Mesendoderm (in vitro differentiated cells): ENCODE measurements around the gene IQSEC1.

Experiments
- DNase-seq: peaks from one replicate; pipeline ENCODE4 v3.0.0; 2013
- H2AK5ac ChIP-seq: 2 replicates; pipeline ENCODE4 v1.6.1; 2013; ENCODE audit warnings: low read length, inconsistent platforms
- H2BK120ac ChIP-seq: 2 replicates; pipeline ENCODE4 v1.6.1; 2013; ENCODE audit warnings: low read depth, mild to moderate bottlenecking, low read length, moderate library complexity, mixed read lengths
- H2BK15ac ChIP-seq: replicated peaks from 2 replicates; pipeline ENCODE4 v1.6.1; 2013; ENCODE audit warnings: low read depth, mild to moderate bottlenecking, moderate library complexity
- H2BK5ac ChIP-seq: 2 replicates; pipeline ENCODE4 v1.6.1; 2013; ENCODE audit warnings: low read length, inconsistent platforms
- H3K18ac ChIP-seq: 2 replicates; pipeline ENCODE4 v1.6.1; 2013; ENCODE audit warnings: mild to moderate bottlenecking, low read length, mixed read lengths
- H3K23ac ChIP-seq: one replicate; pipeline ENCODE4 v1.6.1; 2013; ENCODE audit warnings: low read length
- H3K27ac ChIP-seq: 2 replicates; pipeline ENCODE4 v1.5.1; 2013; ENCODE audit warnings: low read depth, mild to moderate bottlenecking, inconsistent platforms, low read length, moderate library complexity
- H3K27me3 ChIP-seq: 2 replicates; pipeline ENCODE4 v1.6.1; 2013; ENCODE audit warnings: low read length, control low read depth, mild to moderate bottlenecking, inconsistent platforms; ENCODE audit not compliant: insufficient read depth, poor library complexity
- H3K36me3 ChIP-seq: 2 replicates; pipeline ENCODE4 v1.6.1; 2013; ENCODE audit warnings: low read length, inconsistent platforms; ENCODE audit not compliant: control insufficient read depth, insufficient read depth
- H3K4ac ChIP-seq: one replicate; pipeline ENCODE4 v1.6.1; 2013; ENCODE audit warnings: low read depth, mild to moderate bottlenecking, low read length, moderate library complexity
- H3K4me1 ChIP-seq: 2 replicates; pipeline ENCODE4 v1.6.1; 2013; ENCODE audit warnings: low read depth, low read length, inconsistent platforms; ENCODE audit not compliant: control insufficient read depth
- H3K4me2 ChIP-seq: 2 replicates; pipeline ENCODE4 v1.6.1; 2013; ENCODE audit warnings: low read length
- H3K4me3 ChIP-seq: 2 replicates; pipeline ENCODE4 v1.5.1; 2013; ENCODE audit warnings: mild to moderate bottlenecking, low read length
- H3K56ac ChIP-seq: one replicate; pipeline ENCODE4 v1.6.1; 2013; ENCODE audit warnings: low read length
- H3K79me1 ChIP-seq: 2 replicates; pipeline ENCODE4 v1.6.1; 2013; ENCODE audit warnings: low read length, inconsistent platforms
- H3K79me2 ChIP-seq: 2 replicates; pipeline ENCODE4 v1.6.1; 2013; ENCODE audit warnings: mild to moderate bottlenecking, low read length; ENCODE audit not compliant: control insufficient read depth, insufficient read depth
- H3K9ac ChIP-seq: 2 replicates; pipeline ENCODE4 v1.6.1; 2013; ENCODE audit warnings: low read length, inconsistent platforms
- H4K5ac ChIP-seq: one replicate; pipeline ENCODE4 v1.6.1; 2013; ENCODE audit warnings: low read length
- H4K8ac ChIP-seq: one replicate; pipeline ENCODE4 v1.6.1; 2013; ENCODE audit warnings: low read depth, mild to moderate bottlenecking, control low read depth, low read length, moderate library complexity
- WGBS: extraction: QIAGEN DNeasy Blood & Tissue Kit; methylation state at CpG from one replicate; pipeline ENCODE4 v1.1.7; 2013; ENCODE audit warnings: low lambda C conversion rate, missing lambda C conversion rate; ENCODE audit not compliant: insufficient coverage; ENCODE audit errors: extremely low coverage; 5-methylcytosine and 5-hydroxymethylcytosine counted together

The IQSEC1 gene

DNA sequence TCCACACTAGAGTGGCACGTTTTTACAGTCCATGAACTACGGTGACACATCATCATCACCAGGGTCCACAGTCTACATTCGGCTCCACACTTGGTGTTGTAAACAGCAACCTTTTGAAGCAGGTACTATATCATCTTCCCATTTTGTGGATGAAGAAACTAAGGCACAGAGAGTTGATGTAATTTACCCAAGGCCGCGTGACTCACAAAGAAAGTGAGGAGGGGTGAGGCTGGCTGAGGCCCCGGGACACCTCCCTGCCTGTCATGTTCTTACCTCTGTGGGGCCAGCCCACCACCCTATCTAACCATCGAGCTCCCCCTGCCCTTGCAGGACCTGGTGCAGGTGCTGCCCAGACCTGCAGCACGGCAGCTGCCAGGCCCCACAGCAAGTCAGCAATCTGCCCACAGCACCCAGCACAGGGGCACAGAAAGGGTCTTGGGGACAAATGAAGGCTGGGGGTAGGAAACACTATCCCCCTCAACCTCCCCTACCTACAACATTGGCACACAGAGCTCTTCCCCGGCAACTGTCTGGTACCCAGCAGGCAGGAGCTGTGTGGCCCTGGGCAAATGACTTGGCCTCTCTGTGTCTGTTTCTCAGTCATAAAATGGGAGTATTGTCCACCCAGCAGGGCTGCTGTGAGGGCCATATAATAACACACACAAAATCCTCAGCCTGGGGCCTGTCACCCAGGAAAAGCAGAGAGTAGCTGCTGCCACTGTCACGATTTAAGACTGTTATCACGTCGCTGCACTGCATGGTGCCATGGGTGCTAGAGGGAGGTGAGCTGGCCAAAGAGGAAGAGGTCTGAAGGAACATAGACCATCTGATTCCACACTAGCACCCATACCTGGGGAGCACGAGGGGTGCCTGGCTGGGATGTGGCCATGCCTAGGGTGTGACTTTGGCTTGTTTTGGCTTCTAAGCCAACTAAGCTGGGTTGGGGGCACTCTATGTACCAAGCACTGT, 115.1 kb downstream of the IQSEC1 start:
- H2BK15ac ChIP-seq, result no peak overlapping the region
- H3K4me1 ChIP-seq, result peaks cover 10% of the 10 kb centered on the region
- H3K4me2 ChIP-seq, result no peak overlapping the region
- H2BK120ac ChIP-seq, result no peak overlapping the region
- H3K4ac ChIP-seq, result no peak overlapping the region
- no peak overlapping the region for H3K9ac ChIP-seq
- H3K4me3 ChIP-seq, result no peak overlapping the region
- no peak overlapping the region for H3K56ac ChIP-seq
- H3K27ac ChIP-seq, result no peak overlapping the region
- H3K27me3 ChIP-seq, result no peaks in the 10 kb centered on the region
- no peaks in the 10 kb centered on the region for H3K36me3 ChIP-seq
- H3K18ac ChIP-seq, result no peak overlapping the region
- H2BK5ac ChIP-seq, result no peak overlapping the region
- peaks cover 35% of the 10 kb centered on the region for H3K79me1 ChIP-seq
- H2AK5ac ChIP-seq, result no peak overlapping the region
- no peak overlapping the region for H4K5ac ChIP-seq
- no peak overlapping the region for H4K8ac ChIP-seq
- no peak for DNase-seq
- H3K79me2 ChIP-seq, result peaks cover 18% of the 10 kb centered on the region
- H3K23ac ChIP-seq, result no peak overlapping the region
- no CpG with 5 or more reads among the region's 13 CpGs for WGBS

DNA sequence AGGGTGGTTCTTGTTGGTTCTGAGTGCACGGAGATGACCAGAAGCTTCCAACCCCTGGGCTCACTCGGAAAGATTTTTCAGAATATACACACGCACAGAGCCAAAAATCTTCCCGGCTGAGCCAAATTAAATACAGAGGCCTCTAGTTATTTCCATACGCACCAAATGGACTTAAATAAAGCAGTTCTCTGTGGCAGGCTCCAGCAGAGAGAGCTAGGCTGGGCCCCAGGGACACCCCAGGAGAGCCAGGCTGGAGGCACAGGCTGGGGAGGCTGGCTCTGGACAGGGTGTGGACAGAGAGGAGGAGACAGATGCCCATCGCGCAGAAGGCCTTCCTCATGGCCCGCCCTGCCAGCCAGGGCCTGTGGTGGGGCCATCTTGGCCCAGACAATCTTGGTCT, 115.9 kb downstream of the IQSEC1 start:
- H2BK120ac ChIP-seq, result no peak overlapping the region
- no peak overlapping the region for H3K4me3 ChIP-seq
- no peak overlapping the region for H3K4me2 ChIP-seq
- H3K23ac ChIP-seq, result no peak overlapping the region
- no CpG with 5 or more reads among the region's 8 CpGs for WGBS
- no peak overlapping the region for H3K18ac ChIP-seq
- H3K4me1 ChIP-seq, result peaks cover 10% of the 10 kb centered on the region
- H2AK5ac ChIP-seq, result no peak overlapping the region
- H3K79me1 ChIP-seq, result peaks cover 33% of the 10 kb centered on the region
- H3K4ac ChIP-seq, result no peak overlapping the region
- H3K56ac ChIP-seq, result no peak overlapping the region
- H3K79me2 ChIP-seq, result peaks cover 15% of the 10 kb centered on the region
- no peaks in the 10 kb centered on the region for H3K36me3 ChIP-seq
- H4K8ac ChIP-seq, result no peak overlapping the region
- no peak overlapping the region for H2BK5ac ChIP-seq
- H3K9ac ChIP-seq, result no peak overlapping the region
- H3K27me3 ChIP-seq, result no peaks in the 10 kb centered on the region
- H2BK15ac ChIP-seq, result no peak overlapping the region
- no peak overlapping the region for H4K5ac ChIP-seq
- no peak overlapping the region for H3K27ac ChIP-seq
- DNase-seq, result no peak

DNA sequence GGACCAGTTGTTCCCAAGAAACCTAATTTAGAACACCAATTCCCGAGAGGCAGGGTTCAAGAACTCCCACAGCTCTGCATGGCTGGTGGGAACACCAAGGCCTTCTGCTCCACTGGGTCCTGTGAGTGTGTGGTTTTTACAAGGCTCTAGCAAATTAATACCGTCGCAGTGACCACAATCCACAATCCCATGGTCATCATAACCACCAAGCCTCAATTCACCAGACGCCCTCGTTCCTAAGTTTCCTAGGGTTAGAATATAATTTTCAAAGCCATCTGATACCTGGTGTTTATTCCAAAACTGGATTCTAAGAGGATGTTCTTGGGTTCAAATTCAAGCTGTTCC, 116.9 kb downstream of the IQSEC1 start:
- no peaks in the 10 kb centered on the region for H3K36me3 ChIP-seq
- H4K5ac ChIP-seq, result no peak overlapping the region
- no peak overlapping the region for H4K8ac ChIP-seq
- WGBS, result no CpG with 5 or more reads among the region's 5 CpGs
- H3K4me1 ChIP-seq, result peaks cover 10% of the 10 kb centered on the region
- no peaks in the 10 kb centered on the region for H3K27me3 ChIP-seq
- H3K23ac ChIP-seq, result no peak overlapping the region
- peaks cover 13% of the 10 kb centered on the region for H3K79me2 ChIP-seq
- H3K9ac ChIP-seq, result no peak overlapping the region
- H3K18ac ChIP-seq, result no peak overlapping the region
- H3K4me2 ChIP-seq, result no peak overlapping the region
- H3K56ac ChIP-seq, result no peak overlapping the region
- no peak overlapping the region for H3K27ac ChIP-seq
- H2AK5ac ChIP-seq, result no peak overlapping the region
- no peak overlapping the region for H2BK120ac ChIP-seq
- H2BK15ac ChIP-seq, result no peak overlapping the region
- DNase-seq, result no peak
- no peak overlapping the region for H3K4me3 ChIP-seq
- no peak overlapping the region for H2BK5ac ChIP-seq
- no peak overlapping the region for H3K4ac ChIP-seq
- H3K79me1 ChIP-seq, result peaks cover 26% of the 10 kb centered on the region

DNA sequence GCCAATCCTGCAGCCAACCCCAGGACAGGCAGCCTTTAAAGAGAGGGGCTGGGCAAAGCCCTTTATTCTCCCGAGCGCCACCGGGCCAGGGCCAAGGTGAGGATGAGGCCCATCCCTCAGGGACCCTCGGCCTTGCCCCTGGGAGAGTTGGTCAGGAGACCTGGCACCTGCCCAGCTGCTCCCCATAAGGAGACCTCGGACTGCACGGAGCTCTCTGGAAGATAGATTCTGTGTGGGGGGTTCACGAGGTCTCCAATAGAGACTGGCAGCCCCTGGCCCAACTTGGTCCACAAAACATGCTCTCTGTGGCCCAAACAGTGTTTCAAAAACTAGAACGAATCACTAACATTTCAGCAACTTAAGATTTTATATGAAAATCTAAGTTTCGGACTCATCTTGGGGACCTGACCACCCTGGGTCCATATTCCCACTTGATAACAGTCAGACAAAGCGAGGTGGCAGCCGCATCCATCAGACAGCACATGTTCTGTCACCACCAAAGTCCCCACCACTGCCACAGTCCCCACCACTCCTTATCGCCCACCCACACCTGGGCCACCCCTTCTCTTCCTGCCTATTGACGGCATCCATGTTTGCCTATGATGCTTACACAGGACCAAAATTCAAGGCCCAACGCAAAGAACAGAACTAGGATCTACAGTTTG, 117.4 kb downstream of the IQSEC1 start:
- no peak overlapping the region for H3K23ac ChIP-seq
- H4K5ac ChIP-seq, result no peak overlapping the region
- no peaks in the 10 kb centered on the region for H3K36me3 ChIP-seq
- H3K56ac ChIP-seq, result no peak overlapping the region
- H4K8ac ChIP-seq, result no peak overlapping the region
- no peaks in the 10 kb centered on the region for H3K27me3 ChIP-seq
- H3K4me1 ChIP-seq, result peaks cover 8% of the 10 kb centered on the region
- peaks cover 12% of the 10 kb centered on the region for H3K79me2 ChIP-seq
- H2BK15ac ChIP-seq, result no peak overlapping the region
- H3K79me1 ChIP-seq, result peaks cover 24% of the 10 kb centered on the region
- H3K27ac ChIP-seq, result no peak overlapping the region
- no peak overlapping the region for H3K18ac ChIP-seq
- H2BK5ac ChIP-seq, result no peak overlapping the region
- DNase-seq, result no peak
- no CpG with 5 or more reads among the region's 14 CpGs for WGBS
- H3K4ac ChIP-seq, result no peak overlapping the region
- H3K9ac ChIP-seq, result no peak overlapping the region
- H3K4me3 ChIP-seq, result no peak overlapping the region
- H3K4me2 ChIP-seq, result no peak overlapping the region
- H2BK120ac ChIP-seq, result no peak overlapping the region
- no peak overlapping the region for H2AK5ac ChIP-seq

DNA sequence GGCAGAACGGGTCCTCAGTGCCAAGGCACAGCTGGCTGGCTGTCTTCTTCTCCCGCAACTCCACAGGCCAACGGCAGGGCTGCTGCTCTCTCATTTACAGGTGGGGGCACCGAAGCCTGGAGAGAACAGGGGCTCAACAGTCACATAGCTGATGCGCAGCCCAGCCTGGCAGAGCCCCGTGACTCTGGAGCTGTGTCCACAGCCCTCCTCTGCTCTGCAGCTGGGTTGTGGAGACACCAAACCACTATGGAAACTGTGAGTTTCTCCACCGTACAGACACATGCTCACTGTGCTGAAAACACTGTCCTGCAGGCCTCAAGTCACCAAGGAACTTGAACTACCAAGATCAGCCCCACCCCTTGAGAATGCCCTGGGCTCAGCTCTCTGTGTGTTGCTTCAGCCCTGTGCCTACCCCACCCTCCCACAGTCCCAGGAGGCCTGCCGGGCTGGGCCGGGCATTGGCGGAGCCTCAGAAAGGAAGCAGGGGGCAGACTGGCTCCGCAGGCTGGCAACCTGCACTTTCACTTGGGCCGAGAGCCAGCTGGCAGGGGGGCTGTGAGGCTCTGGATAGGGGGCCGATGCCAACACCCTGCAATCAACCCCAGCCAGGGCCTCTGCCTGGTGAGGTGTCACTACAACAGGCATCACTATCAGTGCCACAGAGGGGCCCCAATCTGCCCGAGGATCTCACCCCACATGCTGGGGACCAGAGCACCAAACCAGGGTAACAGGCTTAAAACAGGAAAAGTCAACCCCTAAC, 118.2 kb downstream of the IQSEC1 start:
- DNase-seq, result no peak
- no peak overlapping the region for H3K56ac ChIP-seq
- H3K4me1 ChIP-seq, result peaks cover 2% of the 10 kb centered on the region
- no peak overlapping the region for H2AK5ac ChIP-seq
- H3K4me3 ChIP-seq, result no peak overlapping the region
- no peak overlapping the region for H2BK15ac ChIP-seq
- H3K36me3 ChIP-seq, result no peaks in the 10 kb centered on the region
- no peak overlapping the region for H3K4ac ChIP-seq
- H3K79me1 ChIP-seq, result peaks cover 20% of the 10 kb centered on the region
- no peak overlapping the region for H3K23ac ChIP-seq
- no peak overlapping the region for H3K27ac ChIP-seq
- H4K8ac ChIP-seq, result no peak overlapping the region
- H3K79me2 ChIP-seq, result peaks cover 11% of the 10 kb centered on the region
- WGBS, result no CpG with 5 or more reads among the region's 14 CpGs
- H2BK5ac ChIP-seq, result no peak overlapping the region
- no peak overlapping the region for H2BK120ac ChIP-seq
- H3K9ac ChIP-seq, result no peak overlapping the region
- no peak overlapping the region for H3K4me2 ChIP-seq
- H3K18ac ChIP-seq, result no peak overlapping the region
- no peak overlapping the region for H4K5ac ChIP-seq
- no peaks in the 10 kb centered on the region for H3K27me3 ChIP-seq
